ENCODE results near the gene IER5L.

Gene IER5L

GRCh38 chr9:129171993-129172751 is 5.9 kb downstream of the IER5L start:
- peaks cover 4 to 43% (median 31%) of the 10 kb centered on the region in 4 donors for H3K4me1 ChIP-seq
- no peak for DNase-seq
- H3K9me3 ChIP-seq: no peaks in the 10 kb centered on the region
- no peak overlapping the region for H3K4me3 ChIP-seq
- intact Hi-C loops (cut with DNase I; ENCODE audit: low total_unique reads): no loop called here
- no peak for TF ChIP-seq CTCF (IDR thresholded peaks at IDR 0.05)
- no peaks in the 10 kb centered on the region for H3K27me3 ChIP-seq
- H3K27ac ChIP-seq: peak overlapping the region in 1 of 2 donors; percentile 100
- H3K36me3 ChIP-seq: no peaks in the 10 kb centered on the region

GRCh38 chr9:129170229-129170628 is 7.8 kb downstream of the IER5L start:
- H3K4me1 ChIP-seq: peaks cover 4 to 51% (median 40%) of the 10 kb centered on the region in 4 donors
- H3K27ac ChIP-seq: peak overlapping the region; percentile 18 to 47
- intact Hi-C loops (cut with DNase I; ENCODE audit: low total_unique reads): no loop called here

GRCh38 chr9:129166623-129167557 is 11.2 kb downstream of the IER5L start:
- intact Hi-C loops (cut with DNase I; ENCODE audit: low total_unique reads): no loop called here
- Histone ChIP-seq H3K4me3 (peak overlapping the region; percentile 11 to 43), H3K4me1 (peaks cover 0 to 49% (median 41%) of the 10 kb centered on the region in 4 donors), H3K36me3 (no peaks in the 10 kb centered on the region), H3K9me3 (no peaks in the 10 kb centered on the region), H3K27ac (peak overlapping the region; percentile 79 to 85), H3K27me3 (no peaks in the 10 kb centered on the region)
- peak; percentile 84 to 90 for DNase-seq
- TF ChIP-seq CTCF (IDR thresholded peaks at IDR 0.05): no peak

More at GRCh38 chr9:129170229-129170628, 7.8 kb downstream of the IER5L start:
- no peak for TF ChIP-seq CTCF (IDR thresholded peaks at IDR 0.05)
- Histone ChIP-seq H3K9me3 (no peaks in the 10 kb centered on the region), H3K4me3 (no peak overlapping the region), H3K36me3 (no peaks in the 10 kb centered on the region), H3K27me3 (no peaks in the 10 kb centered on the region)
- no peak for DNase-seq

- intact Hi-C loops (cut with DNase I; ENCODE audit: low total_unique reads): no loop called here
- no peaks in the 10 kb centered on the region for H3K36me3 ChIP-seq
- H3K27me3 ChIP-seq: no peaks in the 10 kb centered on the region
- no peak for DNase-seq
- H3K4me1 ChIP-seq: peaks cover 0 to 47% (median 41%) of the 10 kb centered on the region in 4 donors
- TF ChIP-seq CTCF (IDR thresholded peaks at IDR 0.05): no peak
- no peaks in the 10 kb centered on the region for H3K9me3 ChIP-seq
- no peak overlapping the region for H3K4me3 ChIP-seq
- peak overlapping the region in 1 of 2 donors; percentile 53 for H3K27ac ChIP-seq
Measured at GRCh38 chr9:129165198-129165597, 12.9 kb downstream of the IER5L start.

GRCh38 chr9:129164246-129164930 is 13.7 kb downstream of the IER5L start:
- Histone ChIP-seq H3K36me3 (no peaks in the 10 kb centered on the region), H3K4me3 (no peak overlapping the region), H3K4me1 (peaks cover 0 to 46% (median 40%) of the 10 kb centered on the region in 4 donors), H3K9me3 (no peaks in the 10 kb centered on the region), H3K27ac (peak overlapping the region; percentile 53 to 68), H3K27me3 (no peaks in the 10 kb centered on the region)
- peak; percentile 72 to 81 for DNase-seq
- no peak for TF ChIP-seq CTCF (IDR thresholded peaks at IDR 0.05)
- intact Hi-C loops (cut with DNase I; ENCODE audit: low total_unique reads): no loop called here
